AG04450 (cell line): ENCODE data around the gene SV2C. TPM values are rescaled to one million over a fixed set of nuclear protein-coding genes. Genes with fewer than 3 reads are reported as not detected.

ENCODE experiments used
- CTCF ChIA-PET: fragments of 300-600, 350-600 bp; formaldehyde crosslinking; extraction: SDS; loops from one replicate; lab custom pipeline; 2022; ENCODE audit warnings: antibody characterized with exemption, inconsistent platforms; lab: Charles Lee
- POLR2A ChIA-PET: fragments of 350-600 bp; formaldehyde crosslinking; extraction: SDS; loops from one replicate; lab custom pipeline; 2021; ENCODE audit warnings: antibody characterized with exemption, inconsistent platforms; lab: Yijun Ruan, JAX
- DNase-seq: peaks from one replicate; pipeline ENCODE4 v3.0.0-alpha.2; 2011; ENCODE audit warnings: low read depth, low spot score
- H3K27ac ChIP-seq: one replicate; pipeline ENCODE4 v1.5.1; 2012; ENCODE audit warnings: low read depth, low read length, control low read depth
- H3K27me3 ChIP-seq: one replicate; pipeline ENCODE4 v1.6.0; 2012; ENCODE audit warnings: low read length; ENCODE audit not compliant: control insufficient read depth, insufficient read depth
- H3K4me3 ChIP-seq: 2 replicates; pipeline ENCODE4 v1.5.1; 2011; ENCODE audit warnings: mild to moderate bottlenecking, low read depth, low read length, control low read depth
- H3K9me3 ChIP-seq: 2 replicates; pipeline ENCODE4 v1.5.1; 2012; ENCODE audit warnings: low read length; ENCODE audit not compliant: control insufficient read depth, insufficient read depth
- polyA plus RNA-seq: library from polyadenylated mRNA; depleted of rRNA; stranded (reverse); fragments of >200 nt; gene quantifications from 2 replicates; pipeline ENCODE4 v1.2.3, GENCODE V29; 2011
- TF ChIP-seq, protein P1 (sequence below): IDR thresholded peaks from 2 replicates; pipeline ENCODE4 v1.5.1; 2011; ENCODE audit warnings: low read depth, low read length, control low read depth, inconsistent platforms

The SV2C gene
- polyA plus RNA-seq, 1 experiment, result not detected

DNA sequence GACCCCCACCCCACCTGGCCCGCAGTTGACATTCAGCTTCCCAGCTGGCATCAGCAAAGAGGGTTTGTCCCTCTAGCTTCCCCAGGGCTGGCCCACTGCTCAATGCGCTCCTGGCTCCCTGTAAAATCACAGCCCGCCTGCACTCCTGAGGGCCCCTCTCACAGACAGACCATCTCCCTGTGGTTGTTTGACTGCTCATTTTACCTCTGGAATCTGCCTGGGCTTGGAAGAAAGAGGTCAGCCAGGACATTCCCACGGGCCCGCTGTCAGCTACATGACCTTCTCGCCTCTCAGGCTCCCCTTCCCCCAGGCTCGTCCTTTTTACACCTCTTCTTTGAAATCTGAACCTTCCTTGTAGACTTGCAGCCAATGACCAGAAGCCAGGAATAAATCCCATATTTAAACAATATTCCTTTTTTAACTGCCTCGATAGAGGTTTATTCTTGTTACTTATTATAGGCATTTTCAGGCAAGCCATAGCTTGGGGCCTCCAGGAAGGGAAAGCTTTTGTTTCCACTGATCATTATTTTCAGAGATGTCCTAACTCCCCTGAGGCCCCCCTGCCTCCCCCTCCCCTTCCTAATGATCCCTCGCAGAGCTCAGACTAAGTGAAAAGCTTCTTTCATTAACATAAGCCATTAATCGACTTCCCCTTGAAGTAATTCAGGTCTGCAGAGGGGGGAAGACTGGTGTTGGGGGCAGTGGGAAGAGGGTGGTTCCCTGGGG lies 243.6 kb downstream of the SV2C start:
- no peak overlapping the region for H3K27ac ChIP-seq
- TF ChIP-seq, protein P1, sequence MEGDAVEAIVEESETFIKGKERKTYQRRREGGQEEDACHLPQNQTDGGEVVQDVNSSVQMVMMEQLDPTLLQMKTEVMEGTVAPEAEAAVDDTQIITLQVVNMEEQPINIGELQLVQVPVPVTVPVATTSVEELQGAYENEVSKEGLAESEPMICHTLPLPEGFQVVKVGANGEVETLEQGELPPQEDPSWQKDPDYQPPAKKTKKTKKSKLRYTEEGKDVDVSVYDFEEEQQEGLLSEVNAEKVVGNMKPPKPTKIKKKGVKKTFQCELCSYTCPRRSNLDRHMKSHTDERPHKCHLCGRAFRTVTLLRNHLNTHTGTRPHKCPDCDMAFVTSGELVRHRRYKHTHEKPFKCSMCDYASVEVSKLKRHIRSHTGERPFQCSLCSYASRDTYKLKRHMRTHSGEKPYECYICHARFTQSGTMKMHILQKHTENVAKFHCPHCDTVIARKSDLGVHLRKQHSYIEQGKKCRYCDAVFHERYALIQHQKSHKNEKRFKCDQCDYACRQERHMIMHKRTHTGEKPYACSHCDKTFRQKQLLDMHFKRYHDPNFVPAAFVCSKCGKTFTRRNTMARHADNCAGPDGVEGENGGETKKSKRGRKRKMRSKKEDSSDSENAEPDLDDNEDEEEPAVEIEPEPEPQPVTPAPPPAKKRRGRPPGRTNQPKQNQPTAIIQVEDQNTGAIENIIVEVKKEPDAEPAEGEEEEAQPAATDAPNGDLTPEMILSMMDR, result no peak
- no peaks in the 10 kb centered on the region for H3K9me3 ChIP-seq
- peaks cover 5% of the 10 kb centered on the region for H3K27me3 ChIP-seq
- H3K4me3 ChIP-seq, result no peak overlapping the region
- no peak for DNase-seq
- CTCF ChIA-PET, result no interaction called here
- POLR2A ChIA-PET, result no interaction called here

DNA sequence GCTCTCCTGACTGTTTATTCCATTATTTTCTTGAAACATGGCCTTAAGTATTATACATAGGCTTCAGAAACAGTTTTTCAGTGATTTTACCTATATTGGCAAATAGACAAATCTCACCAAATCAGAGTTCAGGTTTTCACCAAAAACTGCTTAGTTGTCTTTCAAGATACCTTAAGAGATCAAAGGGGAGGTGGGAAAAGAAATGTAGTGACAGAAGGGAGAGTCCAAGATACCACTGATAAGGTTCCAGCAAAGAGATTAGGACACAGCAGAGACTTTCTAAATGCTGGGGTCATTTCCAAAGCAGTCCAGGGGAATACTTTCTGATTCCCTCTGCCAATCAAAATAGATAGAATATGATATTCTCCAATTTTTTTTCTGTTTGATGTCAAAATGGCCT lies 246.2 kb downstream of the SV2C start:
- Histone ChIP-seq H3K27me3 (peaks cover 5% of the 10 kb centered on the region), H3K9me3 (no peaks in the 10 kb centered on the region), H3K27ac (no peak overlapping the region), H3K4me3 (no peak overlapping the region)
- no peak for DNase-seq
- CTCF ChIA-PET, result no interaction called here
- TF ChIP-seq, protein P1, result no peak
- POLR2A ChIA-PET, result no interaction called here

DNA sequence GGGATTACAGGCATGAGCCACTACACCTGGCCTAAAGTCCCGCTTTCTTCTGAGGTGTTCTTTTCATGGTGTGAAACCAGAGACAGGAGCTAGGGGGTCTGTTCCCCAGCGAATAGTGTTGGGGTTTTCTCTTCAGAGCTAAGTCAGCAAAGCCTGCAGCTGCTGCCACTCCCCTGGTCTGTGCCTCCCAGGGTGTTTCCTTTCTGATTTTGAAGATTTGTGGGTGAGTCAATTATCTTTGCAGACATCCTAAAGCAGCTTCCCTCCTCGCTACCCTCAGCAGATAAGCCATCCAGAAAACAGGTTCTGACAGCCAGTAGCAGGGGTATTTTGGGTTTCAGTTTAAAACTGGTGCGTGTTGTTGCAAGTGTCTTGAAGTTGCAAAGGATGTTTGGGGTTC lies 247.9 kb downstream of the SV2C start:
- Histone ChIP-seq H3K4me3 (no peak overlapping the region), H3K27ac (no peak overlapping the region), H3K27me3 (peaks cover 5% of the 10 kb centered on the region), H3K9me3 (no peaks in the 10 kb centered on the region; the same call in 1 of the 2 replicates)
- DNase-seq, result no peak
- TF ChIP-seq, protein P1, result no peak
- CTCF ChIA-PET, result interaction anchor here (0.9 kb wide), 1 partner anchor 252 kb away, joined by 4 read pairs; no protein-coding TSS in a partner anchor
- POLR2A ChIA-PET, result no interaction called here

DNA sequence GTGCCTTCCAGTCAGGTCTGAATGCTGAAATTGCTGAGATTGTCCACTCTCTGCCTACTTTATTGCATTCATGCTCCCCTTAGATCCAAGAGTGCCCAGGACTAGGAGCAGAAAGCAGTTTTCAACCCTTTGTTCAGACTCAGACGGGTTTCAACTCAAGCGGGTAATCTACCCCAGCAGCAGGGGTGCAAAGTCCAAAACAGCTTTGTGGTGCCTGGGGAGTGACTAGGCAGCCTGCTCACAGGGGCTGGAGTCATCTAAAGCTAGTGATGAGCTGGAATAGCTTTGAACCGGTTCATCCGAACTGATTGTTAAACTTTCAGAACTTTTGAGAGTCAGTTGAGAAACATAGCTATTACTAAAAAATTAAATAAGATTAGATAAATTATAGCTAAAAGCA lies 248.9 kb downstream of the SV2C start:
- ChIA-PET CTCF (no interaction called here), POLR2A (no interaction called here)
- TF ChIP-seq, protein P1, result no peak
- H3K27me3 ChIP-seq, result no peaks in the 10 kb centered on the region
- peaks cover 4% of the 10 kb centered on the region; the same call in 1 of the 2 replicates for H3K9me3 ChIP-seq
- no peak overlapping the region for H3K4me3 ChIP-seq
- no peak for DNase-seq
- no peak overlapping the region for H3K27ac ChIP-seq

DNA sequence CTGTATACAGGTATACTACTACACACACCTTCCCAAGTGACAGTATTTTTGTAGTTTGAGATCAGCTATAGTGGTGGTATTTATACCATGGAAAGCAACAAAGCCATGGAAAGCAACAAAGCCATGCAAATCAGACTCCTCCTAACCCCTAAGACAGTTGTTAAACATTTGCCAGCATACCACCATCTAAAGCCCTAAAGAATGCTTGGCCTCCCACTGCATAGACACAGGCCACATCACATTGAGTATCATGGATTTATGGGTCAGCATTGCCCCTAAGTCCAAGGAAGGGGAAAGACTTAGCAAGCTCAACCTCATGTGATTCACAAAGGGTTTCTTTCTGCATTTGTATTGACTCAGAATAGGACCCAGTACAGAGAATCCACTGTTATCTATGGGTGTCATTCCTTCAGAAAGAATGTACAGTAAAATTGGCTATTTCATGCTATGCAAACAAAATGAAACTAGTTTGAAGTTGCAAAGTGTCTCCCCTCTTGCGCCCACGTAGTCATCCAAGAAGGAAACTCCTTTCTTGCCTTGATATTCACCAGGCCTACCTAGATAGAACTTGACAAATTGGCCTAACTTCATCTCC lies 249.5 kb downstream of the SV2C start:
- Histone ChIP-seq H3K4me3 (no peak overlapping the region), H3K27me3 (no peaks in the 10 kb centered on the region), H3K27ac (no peak overlapping the region), H3K9me3 (peaks cover 4% of the 10 kb centered on the region; the same call in 1 of the 2 replicates)
- TF ChIP-seq, protein P1, result no peak
- no peak for DNase-seq
- POLR2A ChIA-PET, result no interaction called here
- CTCF ChIA-PET, result no interaction called here
